Fibroblast of lung (primary cell): ENCODE results near the gene SLC34A3.

Experiments used
- EZH2 ChIP-seq: IDR thresholded peaks from 2 replicates; pipeline ENCODE4 v1.5.1; 2012; ENCODE audit warnings: low read length, control low read depth, mild to moderate bottlenecking; ENCODE audit errors: missing control alignments
- TF ChIP-seq, protein P1 (sequence below), 2 donors: IDR thresholded peaks in 1 of 2; conservative IDR thresholded peaks in 1 of 2; 1 replicate in 1 of 2; 2 replicates in 1 of 2; pipeline ENCODE4 v1.5.1; 2011 to 2012; ENCODE audit warnings: low read length in 2 of 2, control low read depth in 1 of 2, inconsistent platforms in 1 of 2, low read depth in 1 of 2, mild to moderate bottlenecking in 1 of 2

DNA sequence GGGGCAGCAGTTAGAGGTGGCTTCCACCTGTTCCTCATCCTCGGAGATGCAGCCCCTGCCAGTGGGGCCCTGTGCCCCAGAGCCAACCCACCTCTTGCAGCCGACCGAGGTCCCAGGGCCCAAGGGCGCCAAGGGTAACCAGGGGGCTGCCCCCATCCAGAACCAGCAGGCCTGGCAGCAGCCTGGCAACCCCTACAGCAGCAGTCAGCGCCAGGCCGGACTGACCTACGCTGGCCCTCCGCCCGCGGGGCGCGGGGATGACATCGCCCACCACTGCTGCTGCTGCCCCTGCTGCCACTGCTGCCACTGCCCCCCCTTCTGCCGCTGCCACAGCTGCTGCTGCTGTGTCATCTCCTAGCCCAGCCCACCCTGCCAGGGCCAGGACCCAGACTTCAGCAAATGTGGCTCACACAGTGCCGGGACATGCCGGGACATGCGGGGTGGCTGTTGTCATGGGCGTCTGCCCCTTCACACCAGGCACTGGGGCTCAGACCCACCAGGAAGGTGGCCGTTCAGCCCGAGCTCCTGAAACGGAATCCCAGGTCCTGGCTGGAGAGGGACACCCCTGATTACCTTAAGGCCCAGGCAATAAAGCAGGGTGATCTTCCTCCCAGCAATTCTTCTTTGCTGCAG lies 4.9 kb upstream of the SLC34A3 start:
- TF ChIP-seq, protein P1, sequence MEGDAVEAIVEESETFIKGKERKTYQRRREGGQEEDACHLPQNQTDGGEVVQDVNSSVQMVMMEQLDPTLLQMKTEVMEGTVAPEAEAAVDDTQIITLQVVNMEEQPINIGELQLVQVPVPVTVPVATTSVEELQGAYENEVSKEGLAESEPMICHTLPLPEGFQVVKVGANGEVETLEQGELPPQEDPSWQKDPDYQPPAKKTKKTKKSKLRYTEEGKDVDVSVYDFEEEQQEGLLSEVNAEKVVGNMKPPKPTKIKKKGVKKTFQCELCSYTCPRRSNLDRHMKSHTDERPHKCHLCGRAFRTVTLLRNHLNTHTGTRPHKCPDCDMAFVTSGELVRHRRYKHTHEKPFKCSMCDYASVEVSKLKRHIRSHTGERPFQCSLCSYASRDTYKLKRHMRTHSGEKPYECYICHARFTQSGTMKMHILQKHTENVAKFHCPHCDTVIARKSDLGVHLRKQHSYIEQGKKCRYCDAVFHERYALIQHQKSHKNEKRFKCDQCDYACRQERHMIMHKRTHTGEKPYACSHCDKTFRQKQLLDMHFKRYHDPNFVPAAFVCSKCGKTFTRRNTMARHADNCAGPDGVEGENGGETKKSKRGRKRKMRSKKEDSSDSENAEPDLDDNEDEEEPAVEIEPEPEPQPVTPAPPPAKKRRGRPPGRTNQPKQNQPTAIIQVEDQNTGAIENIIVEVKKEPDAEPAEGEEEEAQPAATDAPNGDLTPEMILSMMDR (conservative IDR thresholded peaks at IDR 0.05 in 1 of 2, IDR thresholded peaks at IDR 0.05 in 1 of 2; ENCODE audit: low read depth in 1 of 2, low read length in 2 of 2) = no peak
- no peak for TF ChIP-seq EZH2
